GM18526 (cell line): ENCODE data around the gene CACNA2D2.

ENCODE experiments used
- POLR2A ChIP-seq: IDR thresholded peaks from 3 replicates; pipeline ENCODE4 v1.6.1; 2011; ENCODE audit not compliant: insufficient read length; ENCODE audit errors: extremely low read depth

The CACNA2D2 gene

DNA sequence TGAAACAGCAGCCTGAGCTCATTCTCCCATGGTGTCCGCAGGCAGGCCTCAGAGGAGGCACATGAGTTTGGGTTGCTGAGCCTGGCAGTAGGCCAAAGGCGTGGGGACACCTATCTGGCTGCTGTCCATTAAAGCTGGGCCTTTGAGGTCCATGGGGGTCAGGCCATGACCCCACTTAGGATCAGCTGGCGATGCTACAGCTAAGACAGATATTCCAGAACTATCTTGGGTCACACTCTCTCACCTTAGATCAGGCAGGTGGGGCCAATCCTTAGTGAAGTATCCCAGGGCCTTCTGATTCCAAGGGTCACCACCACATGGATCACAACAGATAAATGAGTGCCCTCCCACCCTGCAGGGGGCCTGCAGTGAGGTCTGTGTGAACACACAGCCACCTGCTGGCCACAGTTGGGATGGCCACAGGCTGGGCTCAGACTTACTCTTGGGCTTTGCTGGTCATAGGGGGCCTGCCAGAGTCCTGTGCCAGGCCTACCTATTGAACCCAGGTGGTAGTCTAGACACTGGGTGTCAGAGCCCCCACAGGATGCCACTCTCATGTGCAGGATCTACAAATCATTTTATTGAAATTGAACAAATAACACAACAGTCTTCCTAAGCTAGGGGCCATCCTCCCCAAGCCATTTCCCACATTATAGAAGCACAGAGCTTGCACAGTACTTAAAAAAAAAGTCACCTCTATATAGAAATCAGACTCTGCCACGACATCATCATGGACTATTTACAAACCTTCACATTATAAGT, 178.9 kb downstream of the CACNA2D2 start:
- TF ChIP-seq POLR2A = no peak

DNA sequence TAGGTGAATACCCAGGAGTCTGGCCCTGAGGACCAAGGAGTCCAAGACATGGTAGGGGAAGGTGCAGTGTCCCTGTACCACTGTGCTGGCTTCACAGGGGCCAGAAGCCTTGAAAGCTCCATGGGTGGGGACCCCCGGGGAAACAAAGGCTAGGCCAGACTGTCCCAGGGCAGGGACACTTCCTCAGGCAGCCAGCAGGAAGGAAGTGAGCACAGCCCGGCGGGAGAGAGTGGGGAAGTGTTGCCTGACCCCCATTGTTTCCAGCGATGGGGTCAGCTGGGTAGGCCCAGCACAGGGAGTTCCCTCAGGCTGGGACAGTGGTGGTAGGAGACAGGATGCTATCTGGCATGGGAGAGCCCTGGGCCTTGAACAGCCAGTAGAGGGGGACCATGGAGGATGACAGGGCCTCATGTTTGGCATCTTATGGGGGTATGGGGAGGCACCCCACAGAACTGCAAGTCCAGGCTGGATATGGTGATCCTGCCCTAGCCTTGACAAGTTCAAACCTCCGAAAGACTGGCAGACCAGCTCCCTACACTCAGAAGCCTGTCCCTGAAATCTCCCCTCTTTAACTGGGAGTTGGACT, 179.7 kb downstream of the CACNA2D2 start:
- no peak for TF ChIP-seq POLR2A

DNA sequence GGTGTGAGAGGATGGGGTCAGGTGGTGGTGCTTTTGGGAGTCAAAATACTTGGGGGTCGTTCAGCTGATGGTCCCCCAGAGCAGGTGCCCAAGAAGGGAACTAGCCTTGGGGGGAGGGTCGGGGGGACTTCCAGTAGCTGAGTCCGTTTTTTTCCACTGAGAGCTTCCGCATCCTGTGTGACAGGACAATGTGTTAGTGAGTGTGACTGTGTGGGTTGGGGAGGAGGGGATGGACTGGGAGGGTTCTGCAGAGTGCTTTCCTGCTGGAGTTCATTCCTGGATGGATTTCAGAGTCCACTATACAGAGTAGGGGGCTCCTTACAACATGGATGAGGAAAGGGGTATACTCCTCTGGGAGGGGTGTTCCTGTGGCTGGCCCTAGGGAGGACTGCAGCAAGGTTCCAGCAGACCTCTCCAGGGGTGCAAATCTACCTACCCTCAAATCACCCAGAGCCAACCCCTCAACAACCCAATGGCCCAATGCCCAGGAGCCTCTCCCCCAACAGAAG, 180.3 kb downstream of the CACNA2D2 start:
- TF ChIP-seq POLR2A = no peak

DNA sequence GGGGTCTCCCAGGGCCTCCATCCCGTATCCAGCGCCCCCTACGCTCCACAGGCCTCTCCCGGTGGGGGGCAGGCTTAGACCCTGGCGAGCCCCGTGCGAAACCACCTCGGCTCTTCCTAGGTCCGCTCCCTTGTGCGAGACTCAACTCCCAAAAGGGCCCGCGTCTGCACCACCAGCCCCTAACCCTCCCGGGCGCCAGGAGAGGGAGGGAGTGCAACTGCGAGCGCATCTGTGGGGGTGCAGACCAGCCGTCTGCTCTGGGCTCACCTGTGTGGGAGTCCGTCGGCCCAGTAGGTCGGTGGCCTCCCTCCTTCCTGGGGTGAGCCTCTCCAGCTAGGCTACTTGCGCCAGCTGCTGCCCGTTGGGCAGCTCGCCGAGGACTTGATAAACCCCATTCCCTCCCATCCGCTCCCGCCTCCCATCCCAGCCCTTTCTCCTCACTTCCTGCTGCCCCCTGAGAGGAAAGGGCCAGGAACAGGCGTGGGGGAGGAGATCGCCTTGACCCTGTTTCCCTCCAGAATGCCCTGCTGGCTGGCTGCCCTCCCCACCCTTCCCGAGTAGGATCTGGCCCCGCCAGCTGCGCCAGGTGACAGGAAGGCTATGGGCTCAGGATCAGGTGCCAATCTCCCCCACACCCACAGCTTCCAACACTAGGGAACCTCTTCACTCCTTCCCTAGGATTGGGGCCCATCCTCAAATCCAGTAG, 180.9 kb downstream of the CACNA2D2 start, which contains the start of gene HYAL2:
Gene HYAL2, minus strand, starts transcription at position 360 of the 706 bp plus-strand sequence. CDS start 2,256 bp downstream, outside the sequence.
- TF ChIP-seq POLR2A = no peak

DNA sequence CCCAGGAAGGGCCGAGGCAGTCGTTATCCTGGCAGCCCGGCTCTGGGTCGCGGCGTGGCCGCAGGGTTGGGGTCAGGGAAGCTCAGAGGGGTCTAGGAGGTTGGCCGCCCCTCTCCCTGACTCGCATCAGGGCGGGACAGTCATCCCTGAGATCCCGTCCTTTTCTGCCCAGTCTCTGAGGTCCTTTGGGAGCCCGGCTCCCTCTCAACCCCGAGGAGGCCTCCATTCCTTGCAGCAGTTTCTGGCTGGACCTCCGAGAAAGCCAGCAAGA, 181.4 kb downstream of the CACNA2D2 start:
- no peak for TF ChIP-seq POLR2A

DNA sequence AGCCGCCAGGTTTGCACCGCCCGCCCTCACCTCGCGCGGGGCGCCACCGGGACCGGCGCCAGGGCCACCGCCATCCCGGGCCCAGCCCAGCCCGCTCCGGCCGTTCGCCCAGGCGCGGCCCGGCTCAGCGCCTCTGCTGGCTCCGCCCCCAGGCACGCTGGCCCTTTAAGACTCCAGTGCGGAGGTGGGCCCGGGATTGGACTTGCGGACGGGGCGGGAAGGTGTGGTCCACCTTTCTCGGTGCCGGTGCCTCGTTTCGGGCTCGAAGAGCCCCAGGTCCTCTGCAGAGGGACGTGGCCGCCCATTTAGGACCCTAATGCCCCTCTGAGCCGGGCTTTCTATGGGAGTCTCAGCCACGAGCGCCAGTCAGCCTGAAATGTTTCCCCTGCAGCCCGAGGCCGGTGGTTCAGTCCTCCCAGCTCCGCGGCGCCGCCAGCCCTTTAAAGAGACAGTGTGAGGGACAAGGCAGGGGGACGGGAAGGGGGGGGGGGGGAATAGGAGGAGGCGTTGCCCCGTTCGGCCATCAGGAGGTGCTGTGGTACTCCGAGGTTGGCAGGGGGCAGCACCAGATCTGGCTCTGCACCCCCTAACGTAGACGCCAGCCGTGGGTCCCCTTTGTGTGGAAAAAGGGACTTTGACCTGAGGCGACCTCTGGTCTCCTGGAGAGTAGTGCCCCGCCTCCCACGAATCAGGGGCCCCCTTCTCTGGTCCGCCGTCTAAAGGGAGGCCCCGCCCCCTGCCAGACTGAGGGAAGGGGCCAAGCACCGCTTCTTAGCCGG, 181.9 kb downstream of the CACNA2D2 start:
- TF ChIP-seq POLR2A = peak; percentile 66

DNA sequence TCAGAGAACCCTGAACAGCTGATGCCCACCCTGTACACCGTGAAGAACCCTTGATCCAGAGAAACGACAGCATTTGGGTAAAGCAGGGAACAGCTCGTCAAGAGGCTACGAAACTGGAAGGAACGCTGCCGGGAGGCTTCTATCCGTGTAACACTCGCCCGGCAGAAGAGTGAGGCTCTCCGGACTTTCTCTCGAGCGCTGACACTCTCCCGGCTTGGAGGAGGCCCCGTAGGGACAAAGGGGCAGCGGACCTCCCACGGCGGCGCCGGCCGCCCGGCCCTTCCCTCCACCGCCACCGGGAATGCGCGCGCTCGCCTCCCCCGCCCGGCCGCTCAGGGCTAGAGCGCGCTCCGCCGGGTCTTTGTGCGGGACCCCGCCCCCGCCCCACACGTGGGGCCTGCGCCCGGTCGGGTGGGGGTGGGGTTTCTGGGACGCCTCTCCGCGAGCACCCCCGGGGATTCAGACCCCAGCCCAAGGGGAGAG, 182.5 kb downstream of the CACNA2D2 start:
- no peak for TF ChIP-seq POLR2A

DNA sequence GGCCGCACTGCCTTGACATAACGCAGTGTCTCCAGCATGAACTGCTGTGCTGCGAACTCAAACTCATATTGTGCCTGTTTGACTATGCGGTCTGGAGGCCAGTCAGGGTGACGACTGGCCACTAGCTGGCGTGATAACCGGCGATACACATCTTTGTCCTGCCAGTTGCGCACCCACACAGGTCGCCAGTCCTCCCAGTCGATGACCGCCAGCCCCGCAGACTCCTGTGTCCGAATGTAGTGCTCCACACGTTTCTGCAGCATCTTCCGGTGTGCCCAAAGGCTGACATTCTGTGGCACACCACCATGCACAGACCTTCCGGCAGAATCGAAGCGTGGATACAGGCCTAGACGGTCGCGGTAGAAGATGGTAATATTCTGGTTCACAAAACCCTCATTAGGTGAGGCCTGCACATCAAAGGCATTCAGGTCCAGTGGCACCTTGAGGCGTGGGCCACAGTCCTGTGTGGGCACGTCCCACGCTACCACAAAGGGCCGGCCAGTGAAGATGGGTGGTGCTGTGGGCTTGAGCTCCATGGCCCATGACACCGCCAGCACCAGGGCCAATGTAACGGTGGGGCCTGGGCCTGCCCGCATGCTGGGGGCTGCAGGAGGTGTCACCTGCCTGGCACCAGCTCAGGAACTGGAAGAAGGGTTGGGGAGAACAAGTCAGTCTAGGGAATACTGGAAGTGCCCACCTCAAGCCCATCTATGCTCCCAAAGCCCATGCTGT, 183.4 kb downstream of the CACNA2D2 start:
- no peak for TF ChIP-seq POLR2A

DNA sequence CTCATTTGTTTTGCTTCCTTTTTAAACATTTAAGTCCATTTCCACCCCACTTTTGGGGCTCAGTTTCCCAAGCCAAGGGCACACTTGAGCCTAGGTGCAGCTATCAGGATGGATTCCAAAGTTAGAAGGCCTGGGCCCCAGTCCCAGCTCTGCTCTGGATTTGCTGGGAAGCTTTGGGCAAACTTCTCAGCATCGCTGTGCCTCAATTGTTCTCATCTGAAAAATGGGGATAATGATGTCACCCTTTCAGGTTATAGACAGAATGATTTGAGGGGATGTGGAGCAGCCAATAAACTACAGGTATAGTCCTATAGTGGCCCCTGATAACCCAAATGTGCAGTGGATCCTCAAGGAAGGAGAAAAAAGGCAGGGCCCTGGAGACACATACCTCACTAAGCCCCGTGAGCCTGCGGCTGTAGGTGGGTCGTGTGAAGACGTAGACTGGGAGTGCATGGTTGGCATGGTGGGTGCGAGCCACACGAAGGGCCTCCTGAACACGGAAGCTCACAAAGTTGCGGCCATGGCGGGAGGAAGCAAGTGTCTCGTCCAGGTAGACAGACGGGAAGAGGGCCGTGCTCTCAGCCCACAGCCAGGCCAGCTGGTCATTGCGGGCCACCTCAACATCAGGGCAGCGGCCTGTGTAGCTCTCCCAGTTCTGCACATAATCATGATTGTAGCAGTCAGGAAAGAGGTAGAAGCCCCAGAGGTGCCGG, 184.1 kb downstream of the CACNA2D2 start:
- TF ChIP-seq POLR2A = no peak

DNA sequence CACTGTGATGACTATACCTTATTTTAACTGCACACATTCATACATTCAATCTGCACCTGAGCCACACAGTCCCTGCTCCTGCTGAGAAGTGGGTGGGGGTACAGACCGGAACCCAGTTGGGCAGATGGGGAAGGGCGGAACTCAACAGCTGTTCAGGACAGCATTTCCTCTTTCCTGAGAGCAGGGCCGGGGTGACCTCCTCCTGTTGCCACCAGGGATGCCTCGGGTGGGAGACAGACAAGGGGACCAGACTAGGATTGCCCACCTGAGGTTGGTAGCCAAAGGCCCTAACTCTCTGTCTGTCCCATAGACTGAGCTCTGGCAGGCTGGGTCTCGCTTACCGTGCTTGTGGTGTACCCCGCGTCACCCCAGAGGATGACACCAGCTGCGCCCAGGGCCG, 184.8 kb downstream of the CACNA2D2 start:
- no peak for TF ChIP-seq POLR2A

DNA sequence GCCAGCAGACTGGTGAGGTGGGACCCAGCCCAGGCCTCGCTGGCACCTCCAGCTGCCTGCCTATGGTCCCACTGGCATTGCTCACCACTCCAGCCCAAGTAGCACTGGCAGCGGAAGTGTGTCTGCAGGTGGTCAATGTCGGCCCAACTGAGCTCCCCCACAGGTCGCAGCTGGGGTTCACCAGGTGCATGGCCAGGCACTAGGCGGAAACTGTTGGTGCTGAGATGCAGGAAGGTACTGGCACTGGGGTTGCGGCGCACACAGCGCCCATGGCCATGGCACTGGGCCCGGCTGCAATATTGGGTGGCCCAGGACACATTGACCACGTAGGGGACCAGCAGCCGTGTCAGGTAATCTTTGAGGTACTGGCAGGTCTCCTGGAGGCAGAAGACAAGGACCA, 185.3 kb downstream of the CACNA2D2 start:
- TF ChIP-seq POLR2A = no peak

DNA sequence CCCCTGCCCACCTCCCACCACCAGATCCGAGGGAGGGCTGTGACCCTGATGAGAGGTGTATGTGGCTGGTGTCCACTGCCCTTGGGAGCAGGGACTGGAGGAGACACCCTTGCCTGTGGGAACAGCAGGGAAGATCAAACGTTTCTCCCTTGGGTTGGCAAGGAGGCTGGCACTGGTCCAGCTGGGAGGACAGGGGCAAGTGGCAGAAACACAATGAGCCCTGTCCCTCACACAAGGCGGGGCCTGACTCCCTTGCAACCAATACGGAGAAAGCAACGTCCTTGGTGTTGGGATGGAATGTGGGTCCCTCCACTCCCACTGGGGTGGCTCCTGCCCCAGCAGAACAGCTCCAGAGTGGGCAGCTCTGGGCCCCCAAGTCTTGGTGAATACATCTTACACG, 186.1 kb downstream of the CACNA2D2 start:
- no peak for TF ChIP-seq POLR2A

DNA sequence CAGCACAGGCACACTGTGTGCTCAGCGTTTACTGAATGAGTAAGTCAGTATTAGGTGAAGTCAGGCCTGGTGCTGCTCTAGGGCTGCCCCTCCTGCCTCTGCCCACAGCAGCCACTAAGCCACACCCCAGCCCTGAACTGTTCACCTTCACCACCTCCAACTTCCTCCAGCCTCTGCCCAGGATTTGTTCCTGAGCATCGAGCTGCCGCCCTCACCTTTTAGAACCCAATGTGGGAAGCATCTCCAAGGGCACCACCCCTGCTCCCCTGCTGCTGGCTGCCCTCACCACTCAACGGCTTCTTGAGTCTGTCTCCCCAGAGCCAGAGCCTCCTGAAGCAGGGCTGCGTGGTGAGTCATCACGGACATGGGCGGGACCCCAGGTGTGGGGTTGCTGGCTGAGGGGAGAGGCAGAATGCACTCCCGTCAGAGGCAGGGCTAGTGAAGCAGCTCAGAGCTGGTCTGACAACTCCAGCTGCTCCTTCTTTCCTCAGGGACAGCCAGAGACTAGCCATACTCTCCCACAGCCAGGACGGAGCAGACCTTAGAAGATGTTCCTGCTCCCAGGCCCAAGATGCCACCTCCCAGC, 186.7 kb downstream of the CACNA2D2 start:
- TF ChIP-seq POLR2A = no peak

DNA sequence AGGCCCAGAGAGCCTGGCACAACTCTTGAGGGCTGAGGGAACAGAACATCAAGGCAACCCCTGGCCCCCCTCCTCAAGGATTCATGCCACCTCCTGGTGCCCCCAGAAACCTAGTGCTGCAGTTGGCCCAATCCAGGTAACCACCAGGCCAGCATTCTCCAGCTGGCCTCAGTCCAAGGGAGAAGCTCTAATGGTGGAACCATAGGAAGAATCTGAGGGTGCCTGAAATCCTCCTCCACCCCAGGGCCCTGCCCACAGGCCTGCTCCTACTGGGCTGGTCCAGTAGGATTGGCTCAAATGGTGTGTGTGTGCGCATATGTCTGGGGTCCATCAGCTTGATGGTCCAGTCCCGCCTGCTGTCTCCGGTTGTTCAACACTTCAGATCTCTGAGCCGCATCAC, 188.6 kb downstream of the CACNA2D2 start:
- TF ChIP-seq POLR2A = no peak
